Gastrocnemius medialis (tissue), 4 donors: ENCODE results near the gene ARL15. TPM values are rescaled to one million over a fixed set of nuclear protein-coding genes. Genes with fewer than 3 reads are reported as not detected.

Source experiments
- ATAC-seq, 2 donors: fragments of 150-250 bp; one replicate each; pipeline ENCODE4 v1.9.1; 2016
- DNase-seq, 2 donors: peaks; one replicate each; pipeline ENCODE4 v3.0.0-alpha.2; 2019
- H3K27ac ChIP-seq, 4 donors: fragments of 200-600 bp; sonication (generic); 1 replicate in 1 of 4; 2 replicates in 3 of 4; pipeline ENCODE4 v1.5.1; 2016 to 2018; ENCODE audit warnings: mild to moderate bottlenecking in 2 of 4, moderate library complexity in 1 of 4
- H3K27me3 ChIP-seq, 3 donors: fragments of 200-600 bp; sonication (generic) in 2 of 3; 1 replicate in 1 of 3; 2 replicates in 2 of 3; pipeline versions ENCODE4 v1.5.1 to v1.6.0; 2016 to 2019; ENCODE audit warnings: mild to moderate bottlenecking in 1 of 3, moderate library complexity in 1 of 3
- H3K36me3 ChIP-seq, 2 donors: fragments of 200-600 bp; sonication (generic) in 1 of 2; one replicate each; pipeline ENCODE4 v1.5.1; 2017 to 2018
- H3K4me1 ChIP-seq, 2 donors: fragments of 200-600 bp; sonication (generic) in 1 of 2; one replicate each; pipeline ENCODE4 v1.5.1; 2016 to 2017; ENCODE audit warnings: mild to moderate bottlenecking in 2 of 2
- H3K4me3 ChIP-seq, 4 donors: fragments of 200-600 bp; sonication (generic) in 3 of 4; 1 replicate in 1 of 4; 2 replicates in 3 of 4; pipeline ENCODE4 v1.5.1; 2016 to 2019; ENCODE audit warnings: mild to moderate bottlenecking in 2 of 4
- H3K9me3 ChIP-seq, 3 donors: fragments of 200-600 bp; sonication (generic) in 2 of 3; 1 replicate in 1 of 3; 2 replicates in 2 of 3; pipeline ENCODE4 v1.5.1; 2016 to 2019
- CTCF ChIP-seq, 5 experiments: fragments of 450-650 bp in 3 of 5; fragments of 200-600 bp in 2 of 5; sonication (generic) in 2 of 5; IDR thresholded peaks in 4 of 5; conservative IDR thresholded peaks in 1 of 5; 1 replicate in 4 of 5; 2 replicates in 1 of 5; pipeline ENCODE4 v1.5.1; 2016 to 2019; ENCODE audit warnings: antibody characterized with exemption in 5 of 5, mild to moderate bottlenecking in 3 of 5, moderate library complexity in 3 of 5
- POLR2A ChIP-seq, 2 donors: fragments of 450-650 bp; IDR thresholded peaks; one replicate each; pipeline ENCODE4 v1.6.1; 2017; ENCODE audit warnings: antibody characterized with exemption in 2 of 2, mild to moderate bottlenecking in 2 of 2, moderate library complexity in 2 of 2
- in situ Hi-C, 4 donors: fragments of 200-750 bp; cut with MboI; loops; one replicate each; pipeline versions ENCODE4 v1.15.0 to v1.8.0; 2017; ENCODE audit warnings: low sequenced_read_pairs in 4 of 4
- intact Hi-C: fragments of 100-400 bp; cut with DNase I; formaldehyde crosslinking; loops from one replicate; pipeline ENCODE4 v1.15.1; 2023; ENCODE audit warnings: low total_unique reads
- total RNA-seq, 4 donors: library from RNA; depleted of rRNA; stranded (reverse); fragments of >200 nt; gene quantifications; one replicate each; pipeline versions ENCODE4 v1.1.0 to v1.2.3, GENCODE V29; 2016

The ARL15 gene
- total RNA-seq, 4 donors from 2014 or later = 1.7 to 5.5 (median 3.2) TPM

DNA sequence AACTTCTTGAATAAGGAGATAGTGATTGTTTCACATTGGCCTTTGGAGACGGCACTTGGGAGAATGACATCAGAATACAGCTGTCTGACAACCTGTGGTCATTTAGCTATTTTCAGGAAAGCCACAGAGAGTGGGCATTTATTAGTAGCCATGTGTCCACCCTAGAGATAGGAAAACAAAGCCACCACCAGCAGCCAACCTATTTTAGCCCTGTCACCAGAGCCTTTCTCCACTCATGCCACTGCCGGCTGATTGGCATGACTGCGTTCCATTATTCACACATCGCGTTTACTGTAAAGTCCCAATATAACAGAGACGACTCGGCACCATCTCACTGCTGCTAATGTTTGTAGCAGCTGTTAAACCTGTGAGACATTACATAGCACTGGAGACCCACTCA, 419.9 kb downstream of the ARL15 start:
- H3K9me3 ChIP-seq = no peaks in the 10 kb centered on the region
- ATAC-seq (no peak), DNase-seq (no peak)
- H3K27me3 ChIP-seq = no peaks in the 10 kb centered on the region
- intact Hi-C loops (no loop called here), in situ Hi-C loops (no loop called here)
- H3K27ac ChIP-seq = no peak overlapping the region
- no peak for TF ChIP-seq CTCF (IDR thresholded peaks at IDR 0.05 in 4 of 5, conservative IDR thresholded peaks at IDR 0.05 in 1 of 5)
- TF ChIP-seq POLR2A (IDR thresholded peaks at IDR 0.05) = no peak
- no peaks in the 10 kb centered on the region for H3K4me1 ChIP-seq
- no peak overlapping the region for H3K4me3 ChIP-seq
- H3K36me3 ChIP-seq = no peaks in the 10 kb centered on the region

DNA sequence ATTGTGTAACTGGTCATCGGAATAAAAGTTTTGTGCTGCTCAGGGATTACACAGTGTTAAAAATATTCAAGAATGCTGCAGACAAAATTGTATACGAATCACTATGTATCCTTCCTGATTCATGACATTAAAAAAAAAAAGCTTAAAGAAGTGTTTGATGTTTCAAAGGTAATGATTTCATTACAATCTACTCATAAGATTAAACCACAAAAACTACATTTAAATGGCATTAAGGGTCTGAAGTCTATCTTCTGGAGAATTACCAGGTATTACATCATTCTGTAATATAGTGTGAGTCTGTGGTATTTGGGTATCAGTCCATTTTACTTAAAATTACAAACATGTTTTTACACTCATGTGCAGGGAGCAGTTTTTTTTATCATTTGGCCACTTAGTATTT, 425.5 kb downstream of the ARL15 start:
- Histone ChIP-seq H3K4me3 (no peak overlapping the region), H3K4me1 (no peaks in the 10 kb centered on the region), H3K36me3 (no peaks in the 10 kb centered on the region), H3K27me3 (no peaks in the 10 kb centered on the region), H3K27ac (no peak overlapping the region), H3K9me3 (no peaks in the 10 kb centered on the region)
- no peak for TF ChIP-seq CTCF (IDR thresholded peaks at IDR 0.05 in 4 of 5, conservative IDR thresholded peaks at IDR 0.05 in 1 of 5)
- no peak for TF ChIP-seq POLR2A (IDR thresholded peaks at IDR 0.05)
- in situ Hi-C loops (no loop called here), intact Hi-C loops (no loop called here)
- DNase-seq (no peak), ATAC-seq (no peak)

- intact Hi-C loops (no loop called here), in situ Hi-C loops (no loop called here)
- DNase-seq (no peak), ATAC-seq (no peak)
- no peaks in the 10 kb centered on the region for H3K4me1 ChIP-seq
- H3K9me3 ChIP-seq = no peaks in the 10 kb centered on the region
- no peaks in the 10 kb centered on the region for H3K36me3 ChIP-seq
- TF ChIP-seq CTCF (IDR thresholded peaks at IDR 0.05 in 4 of 5, conservative IDR thresholded peaks at IDR 0.05 in 1 of 5) (no peak), POLR2A (IDR thresholded peaks at IDR 0.05) (no peak)
- H3K27ac ChIP-seq = no peak overlapping the region
- H3K4me3 ChIP-seq = no peak overlapping the region
- no peaks in the 10 kb centered on the region for H3K27me3 ChIP-seq
Measured at GRCh38 chr5:53884417-53884816, 426.0 kb downstream of the ARL15 start.

DNA sequence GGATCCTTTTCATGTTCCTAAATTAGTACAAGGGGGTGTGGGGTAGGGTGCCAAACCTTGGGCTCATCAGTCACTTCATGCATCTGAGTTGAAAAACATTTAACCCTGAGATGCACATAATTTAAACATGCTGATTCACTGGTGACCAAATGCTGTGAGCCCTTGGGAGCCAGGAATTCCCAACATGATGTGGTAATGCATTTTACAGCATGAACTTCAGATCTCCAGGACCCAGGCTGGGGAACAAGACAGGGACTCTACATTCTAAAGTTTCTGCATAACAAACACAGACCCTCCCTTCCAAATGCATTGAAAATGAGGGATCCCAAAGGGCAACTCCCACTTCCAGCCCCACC, 427.7 kb downstream of the ARL15 start:
- no peak for TF ChIP-seq POLR2A (IDR thresholded peaks at IDR 0.05)
- no peak for TF ChIP-seq CTCF (IDR thresholded peaks at IDR 0.05 in 4 of 5, conservative IDR thresholded peaks at IDR 0.05 in 1 of 5)
- Histone ChIP-seq H3K27ac (no peak overlapping the region), H3K4me3 (no peak overlapping the region), H3K36me3 (no peaks in the 10 kb centered on the region), H3K27me3 (no peaks in the 10 kb centered on the region), H3K4me1 (no peaks in the 10 kb centered on the region), H3K9me3 (no peaks in the 10 kb centered on the region)
- DNase-seq = no peak
- no peak for ATAC-seq
- in situ Hi-C loops (no loop called here), intact Hi-C loops (no loop called here)

DNA sequence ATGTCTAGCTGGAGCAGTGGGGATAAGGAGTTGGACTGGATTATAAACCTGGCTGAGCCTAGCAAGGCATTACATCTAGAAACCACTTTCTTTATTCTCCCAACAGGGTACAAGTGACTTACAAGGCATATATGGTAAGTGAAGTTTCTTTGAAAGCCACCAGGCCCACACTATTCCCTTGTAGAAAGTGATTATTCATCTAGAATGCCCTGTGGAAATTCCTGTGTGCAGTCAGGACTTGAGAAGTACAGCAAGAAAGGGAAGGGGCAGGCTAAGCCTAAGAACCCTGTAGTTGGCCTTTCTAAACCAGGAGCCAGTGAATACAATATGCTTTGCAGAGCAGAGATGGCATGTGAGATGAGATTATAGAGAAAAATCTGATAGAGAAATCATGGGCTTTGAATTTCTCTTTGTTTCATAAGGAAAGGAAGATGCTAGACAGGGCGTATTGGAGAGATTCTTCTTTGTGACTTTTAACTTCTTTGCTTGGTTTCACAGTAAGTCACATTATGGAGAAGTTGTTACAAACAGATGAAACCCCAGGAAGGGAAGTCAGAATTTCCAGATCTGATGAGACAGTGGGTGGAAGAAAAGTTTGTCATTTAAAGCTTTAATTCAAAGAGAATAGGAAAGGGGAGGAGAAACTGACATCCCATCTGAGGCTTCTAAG, 428.2 kb downstream of the ARL15 start:
- Histone ChIP-seq H3K36me3 (no peaks in the 10 kb centered on the region), H3K4me3 (no peak overlapping the region), H3K27me3 (no peaks in the 10 kb centered on the region), H3K4me1 (no peaks in the 10 kb centered on the region), H3K27ac (no peak overlapping the region), H3K9me3 (no peaks in the 10 kb centered on the region)
- DNase-seq (no peak), ATAC-seq (no peak)
- intact Hi-C loops = no loop called here
- in situ Hi-C loops = no loop called here
- TF ChIP-seq CTCF (IDR thresholded peaks at IDR 0.05 in 4 of 5, conservative IDR thresholded peaks at IDR 0.05 in 1 of 5) (no peak), POLR2A (IDR thresholded peaks at IDR 0.05) (no peak)
